GM18909 (cell line): Measurements from ENCODE around the gene BBIP1.

Experiments used
- ATAC-seq: cut with Tn5 transposase; IDR thresholded peaks from one replicate; pipeline ENCODE4 v1.9.1; 2021; ENCODE audit warnings: mild to moderate bottlenecking; ENCODE audit not compliant: unreplicated experiment, poor library complexity

BBIP1 gene

DNA sequence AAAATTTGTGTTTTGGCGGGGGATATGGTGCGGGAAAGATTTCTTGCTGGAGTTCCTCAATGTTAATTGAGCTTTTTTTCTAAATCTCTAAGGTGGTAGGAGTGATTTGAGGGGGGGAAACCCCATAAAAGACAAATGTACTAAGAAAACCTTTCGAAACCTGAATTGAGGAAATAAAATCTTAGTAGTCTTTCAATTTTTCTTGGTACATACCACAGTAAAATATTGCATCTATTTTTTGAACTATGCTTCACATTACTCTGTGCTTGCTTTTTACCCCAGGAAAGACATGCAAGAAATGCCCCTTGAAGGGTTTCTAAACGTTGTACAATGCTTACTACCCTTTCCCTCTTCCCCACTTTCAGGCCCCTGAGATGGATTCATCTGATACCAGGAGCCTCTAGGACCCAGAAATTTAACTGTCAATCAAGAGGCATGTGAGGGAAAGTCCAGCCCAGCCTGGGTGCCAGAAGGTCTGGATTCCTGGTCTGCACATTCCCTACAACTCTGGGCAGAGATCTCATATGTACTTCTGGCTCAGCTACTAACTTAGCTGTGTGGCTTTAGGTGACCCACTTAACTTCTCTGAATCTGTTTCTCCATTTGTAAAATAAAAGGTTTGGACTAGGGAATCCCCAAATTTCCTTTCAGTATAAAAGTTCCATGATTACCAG is 53.0 kb downstream of the BBIP1 start:
- no peak for ATAC-seq

DNA sequence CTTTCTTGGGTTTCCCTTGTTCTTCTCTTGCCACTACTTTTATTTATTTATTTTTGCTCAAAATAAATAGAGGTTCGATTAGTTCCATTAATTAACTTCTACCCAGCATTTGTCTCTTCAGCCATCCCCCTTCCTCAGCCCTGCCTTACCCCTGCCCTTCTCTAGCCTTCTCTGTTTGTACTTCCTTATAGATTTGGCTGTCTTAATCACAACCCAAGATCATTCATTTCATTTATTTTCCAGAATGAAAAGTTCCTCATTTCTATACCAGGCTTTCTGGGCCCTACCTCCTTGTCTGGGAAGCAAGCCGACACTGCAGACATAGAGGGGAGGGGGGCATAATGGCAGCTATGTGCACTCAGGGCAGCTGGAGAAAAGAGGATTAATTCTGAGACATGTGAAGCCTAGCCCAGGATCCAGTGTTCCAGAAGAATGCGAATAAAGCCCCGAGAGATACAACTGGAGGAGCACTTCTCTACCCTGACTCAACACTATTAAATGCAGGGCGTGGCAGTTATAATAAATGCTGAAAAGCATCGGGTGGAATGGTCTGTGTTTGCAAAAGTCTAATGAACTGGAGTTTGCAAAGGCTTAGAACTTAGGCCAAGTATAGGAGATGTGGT is 53.7 kb downstream of the BBIP1 start:
- no peak for ATAC-seq

DNA sequence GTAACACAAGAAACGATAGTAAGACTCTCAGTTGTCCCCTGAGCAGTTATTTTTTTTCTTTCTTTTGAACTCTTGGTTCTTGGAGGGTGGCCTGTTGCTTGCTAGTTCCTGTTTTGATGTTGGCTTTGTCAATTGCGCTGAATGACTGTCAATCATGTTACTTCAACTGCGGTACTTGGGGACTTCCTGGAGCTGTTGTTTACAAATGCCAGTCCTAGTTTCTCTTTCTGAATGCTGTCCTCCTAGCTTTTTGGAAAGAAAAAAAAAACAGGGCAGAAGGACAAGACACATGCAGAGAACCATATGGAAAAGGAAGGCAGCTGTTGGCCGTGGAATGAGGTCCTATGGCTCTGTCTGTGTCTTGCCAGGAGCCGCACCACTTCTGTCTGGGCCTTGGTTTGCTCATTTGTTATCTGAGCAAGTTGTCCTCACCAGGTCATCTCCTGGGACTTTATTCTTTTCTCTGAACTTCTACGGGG is 54.3 kb downstream of the BBIP1 start:
- peak; percentile 64 for ATAC-seq

DNA sequence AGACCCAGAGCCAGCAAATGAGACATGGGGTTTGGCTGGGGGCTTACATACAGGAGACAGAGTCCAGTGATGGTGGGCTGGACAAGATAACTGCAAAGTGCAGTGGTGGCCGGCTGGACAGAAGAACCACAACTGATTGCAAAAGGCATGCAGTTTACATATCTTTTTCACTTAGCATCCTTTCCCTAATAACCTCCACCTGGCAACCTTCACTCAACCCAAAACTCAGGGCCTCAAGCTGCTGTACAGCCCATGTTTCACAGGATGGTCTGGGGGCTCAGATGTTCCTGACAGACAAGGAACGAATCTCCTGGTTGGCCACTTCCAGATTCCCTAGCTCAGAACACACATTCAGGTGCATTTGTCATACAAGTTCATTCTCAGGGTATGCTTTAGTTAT is 55.0 kb downstream of the BBIP1 start:
- ATAC-seq = no peak

DNA sequence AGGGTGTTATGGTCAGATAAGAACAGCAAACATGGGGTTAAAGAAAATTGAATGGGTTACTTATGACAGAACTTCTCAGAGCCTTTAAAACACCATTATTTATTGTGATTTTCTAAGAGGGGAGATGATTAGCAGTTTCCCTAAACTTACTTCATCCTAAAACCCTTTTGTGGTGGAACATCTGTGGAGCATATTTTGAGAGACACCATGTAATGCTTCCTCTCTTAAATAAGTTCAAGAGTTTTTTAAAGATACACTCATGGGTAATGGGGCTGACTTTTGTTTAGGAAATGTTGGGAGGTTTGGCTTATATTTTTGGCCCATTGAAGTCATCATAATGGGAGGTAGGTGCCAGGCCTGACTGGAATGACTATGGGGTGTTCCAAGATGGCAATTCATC is 55.6 kb downstream of the BBIP1 start:
- ATAC-seq = no peak

DNA sequence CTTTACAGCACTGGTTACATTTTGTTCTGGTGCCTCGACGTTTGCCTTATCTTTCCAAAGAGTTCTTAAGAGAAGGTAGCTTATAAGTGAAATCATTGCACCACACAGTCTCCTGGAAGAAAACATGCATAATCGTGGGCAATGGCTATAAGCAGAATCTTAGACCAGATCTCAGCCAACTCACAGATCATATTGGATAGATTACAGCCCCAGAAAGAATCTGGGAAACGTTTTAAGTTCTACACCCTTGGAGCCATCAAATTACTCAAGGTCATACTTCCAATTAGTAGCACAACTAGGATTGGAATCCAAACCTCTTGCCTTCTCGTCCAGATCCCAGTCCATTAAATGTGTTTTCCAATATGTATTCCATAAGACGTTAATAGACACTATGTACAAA is 56.0 kb downstream of the BBIP1 start:
- ATAC-seq = no peak

DNA sequence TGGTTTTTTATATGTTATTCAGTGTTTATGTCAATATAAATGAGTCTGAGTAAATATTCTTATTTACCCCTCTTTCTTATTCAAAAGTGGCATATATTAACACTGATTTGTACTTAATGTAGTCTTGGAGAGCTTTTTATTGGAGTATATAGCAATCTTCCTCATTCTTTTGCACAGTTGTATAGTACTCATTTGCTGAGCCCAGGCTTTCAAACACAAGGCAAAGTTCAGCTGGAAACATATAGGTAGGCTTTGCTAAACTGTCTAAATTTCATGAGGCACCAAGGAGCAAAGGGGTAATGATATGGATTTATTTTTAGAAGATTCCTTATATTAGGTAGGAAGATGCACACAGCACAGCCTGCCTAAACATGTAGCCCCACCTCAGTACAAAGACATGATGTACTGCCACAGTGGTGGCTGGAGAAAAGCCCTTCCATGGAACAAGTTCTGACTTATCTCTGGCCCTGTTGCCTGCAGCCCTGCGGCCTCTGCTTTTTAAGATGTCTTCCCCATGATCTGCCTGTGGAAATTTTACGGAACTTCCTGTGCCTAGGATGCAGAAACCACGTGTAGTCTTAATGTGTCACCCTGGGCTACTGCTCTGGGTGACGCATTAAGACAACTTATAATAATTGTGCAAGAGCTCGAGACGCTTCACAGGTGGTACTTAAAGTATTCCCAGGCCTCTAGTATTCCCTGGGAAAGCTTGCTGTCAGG is 56.9 kb downstream of the BBIP1 start:
- no peak for ATAC-seq

DNA sequence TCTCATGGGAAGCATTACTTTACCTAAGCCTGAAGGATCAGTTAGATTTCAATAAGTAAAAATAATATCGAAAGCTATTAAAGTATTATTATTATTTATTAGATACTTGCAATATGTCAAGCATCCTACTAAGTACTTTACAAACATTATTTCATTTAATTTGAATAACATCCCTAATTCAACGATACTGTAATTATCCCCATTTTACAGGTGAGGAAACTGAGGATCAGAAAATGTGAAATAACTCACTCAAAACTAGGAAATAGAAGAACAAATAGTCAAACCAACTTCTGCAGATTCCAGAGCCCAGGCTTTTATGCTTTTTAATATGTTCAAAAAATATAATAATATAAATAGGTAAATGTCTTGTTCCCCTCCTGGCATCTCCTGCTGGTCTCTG is 57.5 kb downstream of the BBIP1 start:
- no peak for ATAC-seq

DNA sequence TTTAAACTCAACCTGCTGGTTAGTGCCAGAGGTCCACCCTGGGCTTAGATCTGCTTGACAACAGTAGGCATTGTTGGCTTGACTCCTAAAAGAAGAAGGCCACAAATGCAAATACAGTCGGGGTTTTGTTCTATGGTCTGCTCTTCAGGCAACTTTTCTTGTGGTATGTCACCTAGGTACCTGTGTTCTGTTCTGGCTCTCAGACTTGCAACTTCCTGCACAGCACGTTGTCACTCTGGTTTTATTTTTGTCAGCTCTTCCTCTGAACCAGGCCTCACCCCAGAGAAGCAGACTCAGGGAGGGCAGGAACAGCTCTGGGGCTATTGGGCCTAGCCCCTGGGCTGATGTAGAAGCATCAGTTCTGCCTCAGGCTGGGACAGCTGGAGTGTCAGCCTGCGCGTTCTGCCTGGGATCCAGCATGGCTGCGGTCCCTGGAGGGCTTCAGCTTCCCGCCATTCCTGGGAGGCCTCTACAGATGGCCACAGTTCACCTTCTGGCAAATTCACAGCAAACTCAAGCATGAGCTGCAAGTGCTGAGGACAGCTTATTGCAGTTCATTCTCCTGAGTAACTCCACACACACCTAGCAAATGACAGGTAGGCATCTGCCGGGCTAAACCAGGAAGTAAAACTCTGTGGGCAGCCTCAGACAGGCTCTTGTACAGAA is 58.3 kb downstream of the BBIP1 start:
- peak; percentile 60 for ATAC-seq

DNA sequence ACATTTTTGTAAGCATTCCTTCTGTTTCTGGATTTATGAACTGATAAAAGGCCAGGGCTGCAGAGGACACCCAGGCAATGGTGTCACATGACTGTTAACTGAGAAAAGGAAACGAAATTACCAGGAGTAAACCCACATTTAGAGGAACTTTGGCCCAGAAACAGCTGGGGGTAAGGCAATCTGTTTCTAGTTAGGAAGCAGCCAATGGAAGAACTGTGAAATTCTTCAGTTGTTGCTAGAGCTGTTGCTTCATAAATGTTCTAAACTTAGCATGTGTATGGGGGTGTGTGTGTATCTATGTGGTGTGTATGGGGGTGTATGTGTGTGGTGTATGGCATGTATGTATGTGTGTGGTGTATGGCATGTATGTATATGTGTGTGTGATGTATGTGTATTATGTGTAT is 59.0 kb downstream of the BBIP1 start:
- no peak for ATAC-seq

DNA sequence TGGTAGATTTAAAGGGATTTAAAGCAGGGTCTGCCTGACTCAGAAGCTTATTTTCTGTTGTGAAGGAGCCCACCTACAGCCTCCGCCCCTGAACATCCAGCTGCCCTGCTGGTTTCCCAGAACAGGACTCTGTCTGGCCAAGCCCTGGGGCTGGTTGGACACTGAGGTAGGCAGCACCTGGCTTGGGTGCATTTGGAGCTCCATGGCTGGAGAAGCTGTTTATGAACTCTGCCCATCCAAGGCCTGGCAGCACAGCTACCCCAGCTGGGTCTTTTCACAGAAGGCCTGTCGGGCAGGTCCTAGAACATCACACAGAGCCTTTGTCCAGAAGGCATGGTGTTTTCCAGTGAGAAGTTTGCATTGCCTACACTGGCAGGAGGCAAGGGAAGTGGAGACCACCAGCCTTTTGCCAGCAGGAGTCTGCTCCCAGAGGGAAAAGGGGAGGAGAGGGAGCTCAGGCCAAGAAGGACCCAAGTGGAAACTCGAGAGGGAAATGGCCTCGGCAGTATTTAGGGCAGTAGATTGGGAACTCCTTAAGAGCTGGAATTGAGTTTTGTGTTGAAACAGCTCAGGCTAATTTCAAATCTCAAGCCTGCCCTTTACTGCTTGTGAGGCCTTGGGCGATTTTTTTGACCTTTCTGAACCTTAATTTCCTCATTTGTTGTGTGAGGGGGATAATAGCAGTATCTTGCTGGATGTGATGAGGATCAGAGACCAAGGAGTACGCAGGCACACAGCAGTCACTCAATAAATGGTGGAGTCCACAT is 59.6 kb downstream of the BBIP1 start:
- ATAC-seq = no peak

DNA sequence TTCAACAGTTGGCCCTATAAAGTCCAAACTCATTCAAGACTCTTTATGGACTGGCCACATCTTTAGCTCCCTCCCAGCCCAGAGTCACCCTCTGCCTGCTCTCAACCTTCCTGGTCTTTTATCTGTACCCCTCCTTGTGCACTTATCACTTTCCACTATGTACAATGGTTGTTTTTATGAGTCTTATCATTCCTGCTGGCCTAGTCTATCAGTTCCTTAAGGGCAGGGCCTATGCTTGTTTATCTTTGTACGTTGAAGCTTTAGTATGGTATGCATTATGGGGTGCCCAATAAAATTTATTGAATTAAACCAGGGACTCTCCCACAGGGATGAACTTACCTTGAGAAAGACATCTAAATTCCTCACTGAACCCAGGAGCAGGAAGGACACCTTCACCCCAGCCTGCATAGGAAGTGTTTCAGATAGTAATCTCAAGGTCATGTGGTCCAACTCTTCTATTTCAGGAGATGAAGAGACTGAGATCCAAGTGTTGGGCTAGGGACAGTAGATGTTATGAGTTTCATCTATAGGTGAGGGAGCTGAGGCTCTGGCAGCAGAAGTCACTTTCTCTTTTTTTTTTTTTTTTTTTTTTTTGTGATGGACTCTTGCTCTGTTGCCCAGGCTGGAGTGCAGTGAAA is 60.6 kb downstream of the BBIP1 start:
- ATAC-seq = no peak

DNA sequence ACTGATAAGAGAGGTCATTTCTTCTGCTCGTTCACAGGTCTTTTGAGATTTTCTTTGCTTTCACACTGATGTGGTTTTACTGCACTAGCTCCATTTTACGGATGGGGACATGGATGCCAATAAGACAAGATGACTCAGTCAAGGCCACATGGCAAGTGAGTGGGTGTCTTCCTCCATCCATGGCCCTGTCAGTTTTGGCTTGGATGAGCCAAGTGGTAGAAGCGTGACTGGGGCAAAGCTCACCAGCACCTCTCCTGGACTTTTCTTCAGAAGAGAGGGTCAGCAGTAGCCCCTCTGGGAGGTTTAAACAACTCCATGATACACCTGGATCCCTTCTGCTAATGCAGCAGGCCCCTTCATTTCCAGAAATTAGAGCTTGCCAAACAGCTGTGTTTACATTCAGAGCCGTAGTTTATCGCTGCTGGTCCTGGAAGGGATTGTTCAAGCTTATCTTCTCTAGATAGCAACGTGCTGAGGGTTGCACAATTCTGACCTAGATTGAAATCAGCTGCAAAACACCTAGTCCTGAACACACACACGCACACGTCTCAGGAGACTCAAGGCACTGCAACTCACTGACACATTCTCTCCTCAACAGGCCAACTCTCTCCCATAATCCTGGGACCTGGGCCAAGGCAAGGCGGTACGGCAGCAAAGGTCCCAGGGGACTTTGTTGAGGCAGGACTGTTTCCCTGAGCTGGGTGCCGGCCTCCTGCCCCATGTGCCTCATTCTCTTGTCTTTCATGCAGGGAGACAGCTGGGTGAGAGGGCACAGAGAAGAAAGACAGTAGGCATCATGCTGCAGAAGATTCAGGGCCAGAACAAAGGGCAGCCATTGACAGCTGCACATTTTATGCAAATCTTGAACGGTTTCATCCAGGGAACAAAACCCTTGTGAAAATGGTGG is 61.5 kb downstream of the BBIP1 start:
- ATAC-seq = peak; percentile 42

DNA sequence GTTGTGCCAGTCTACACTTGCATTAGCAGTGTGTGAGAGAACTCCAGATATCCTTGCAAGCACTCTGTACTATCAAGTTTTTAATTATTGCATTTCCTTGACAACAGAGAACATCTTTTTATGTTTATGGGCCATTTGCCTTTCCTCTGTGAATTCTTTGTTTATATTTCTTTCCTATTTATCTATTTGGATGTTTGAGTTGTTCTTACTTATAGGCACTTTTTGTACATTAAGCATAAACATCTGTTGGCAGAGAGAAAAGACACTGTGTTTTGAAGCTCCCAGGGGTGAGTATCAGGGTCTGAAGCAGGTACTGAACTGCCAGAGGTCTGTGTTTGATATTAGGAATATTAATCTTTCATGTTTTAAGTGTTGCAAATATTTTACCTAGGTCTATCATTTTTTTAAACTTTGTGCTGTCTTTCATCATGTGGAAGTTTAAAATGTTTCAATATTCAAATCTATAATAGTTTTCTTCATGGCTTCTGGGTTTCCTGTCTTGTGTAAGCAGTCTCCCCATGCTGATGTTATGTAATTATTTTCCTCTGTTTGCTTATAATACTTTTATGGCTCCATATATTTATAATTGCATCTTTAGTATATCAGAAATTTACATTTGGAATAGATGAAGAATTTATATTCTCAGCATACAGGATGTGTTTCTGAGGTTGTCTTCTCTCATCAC is 64.9 kb downstream of the BBIP1 start:
- ATAC-seq = no peak

DNA sequence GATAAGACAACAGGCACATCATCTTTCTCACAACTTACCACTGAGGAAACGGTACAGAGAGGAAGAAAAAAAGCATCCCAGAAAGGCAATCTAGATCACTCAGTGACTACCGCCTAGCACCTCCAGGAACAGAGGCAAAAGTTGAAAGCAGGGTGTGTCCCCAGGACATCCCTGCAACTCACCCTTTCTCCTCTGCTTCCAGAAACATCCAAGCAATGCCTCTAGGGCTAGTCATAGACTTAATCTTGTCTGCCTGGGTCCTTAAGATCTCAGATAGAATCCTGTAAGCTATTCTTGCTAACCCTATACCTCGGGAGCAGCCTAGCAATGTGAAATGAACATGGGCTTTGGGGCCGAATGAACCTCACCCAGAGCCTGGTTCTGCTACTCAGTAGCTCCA is 66.0 kb downstream of the BBIP1 start:
- no peak for ATAC-seq

DNA sequence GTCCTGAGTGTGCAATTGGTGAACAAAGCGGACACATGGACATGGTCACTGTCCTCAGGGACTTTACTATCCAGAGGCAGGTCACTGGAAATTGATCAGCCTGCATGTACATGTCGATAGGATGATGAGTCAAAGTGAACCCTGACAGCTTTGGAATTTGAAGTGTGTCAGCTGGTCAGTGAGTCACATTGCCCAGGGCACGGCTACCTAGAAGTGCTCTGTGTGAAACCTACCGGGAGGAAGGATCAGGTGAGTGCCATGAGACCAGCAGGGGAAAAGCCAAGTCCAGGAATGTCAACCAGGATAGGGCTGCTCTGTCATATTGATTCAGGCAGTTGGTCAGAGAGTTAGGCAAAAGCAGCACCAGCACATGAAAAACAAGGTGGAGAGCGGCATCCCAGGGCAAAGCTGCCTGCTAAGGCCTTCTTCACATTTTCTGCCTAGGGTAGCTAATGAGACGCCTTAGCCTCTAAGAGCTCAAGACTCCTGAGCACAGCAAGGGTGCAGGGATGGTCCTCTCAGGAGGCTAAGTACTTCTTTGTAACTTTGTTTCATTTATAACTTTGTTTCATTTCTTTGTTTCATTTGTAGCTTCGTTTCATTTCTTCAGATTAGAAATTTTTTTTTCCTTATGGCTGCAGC is 66.6 kb downstream of the BBIP1 start:
- no peak for ATAC-seq

DNA sequence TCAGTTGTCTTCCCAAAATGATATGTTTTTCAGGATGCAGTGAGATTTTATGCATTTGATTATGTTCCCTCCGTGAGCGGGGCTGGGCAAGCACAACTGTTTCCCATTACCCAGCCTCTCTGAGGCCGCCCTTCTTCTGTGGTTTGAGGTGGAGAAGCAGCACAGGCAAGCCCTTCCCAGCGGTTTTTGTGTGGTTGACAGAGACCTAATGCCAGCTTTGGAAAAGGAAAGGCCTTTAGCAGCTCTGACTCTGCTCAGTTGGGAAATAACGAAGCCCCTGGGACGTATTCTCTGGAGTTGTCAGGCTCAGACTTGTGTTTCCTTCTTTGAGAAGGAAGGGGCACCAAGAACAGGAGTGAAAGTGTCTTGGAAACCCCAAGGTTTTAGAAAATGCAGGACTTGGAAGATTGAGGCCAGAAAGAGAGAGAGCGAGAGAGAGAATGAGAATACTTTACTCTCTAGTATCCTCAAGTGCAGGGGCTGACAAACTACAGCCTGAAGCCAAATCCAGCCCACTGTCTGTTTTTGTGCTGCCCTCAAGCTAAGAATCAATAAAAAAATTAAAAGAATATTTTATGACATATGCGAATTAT is 67.9 kb downstream of the BBIP1 start:
- ATAC-seq = no peak
